PC-3 (cell line): ENCODE data around the gene SPX. TPM values are rescaled to one million over a fixed set of nuclear protein-coding genes. Genes with fewer than 3 reads are reported as not detected.

ENCODE experiments used
- ATAC-seq: fragments of 200-7000 bp; cut with Tn5 transposase; 2 replicates; pipeline ENCODE4 v1.9.1; 2020; ENCODE audit warnings: mild to moderate bottlenecking, moderate library complexity
- BruUV-seq: library from RNA; stranded (reverse); fragments of 400-500 nt; replicated peaks from 2 replicates; lab custom pipeline; 2021; lab: Mats Ljungman, UMichigan
- CTCF ChIA-PET: fragments of 300-600 bp; sonication (Branson Sonifier 250); formaldehyde crosslinking; loops from one replicate; lab custom pipeline; 2022; ENCODE audit warnings: antibody characterized with exemption; lab: Charles Lee
- POLR2A ChIA-PET: fragments of 300-600 bp; sonication (Branson Sonifier 250); formaldehyde crosslinking; loops from one replicate; lab custom pipeline; 2022; ENCODE audit warnings: antibody characterized with exemption; ENCODE audit not compliant: unreplicated experiment; lab: Charles Lee
- DNase-seq: peaks from one replicate; pipeline ENCODE4 v3.0.0-alpha.2; 2015
- H2AFZ ChIP-seq: fragments of 300-600 bp; sonication (generic); 2 replicates; pipeline ENCODE4 v1.6.0; 2016; ENCODE audit warnings: antibody characterized with exemption, low read length
- H3F3A ChIP-seq: fragments of 300-600 bp; sonication (generic); one replicate; pipeline ENCODE4 v1.6.0; 2017; ENCODE audit warnings: antibody characterized with exemption, low read length, control low read depth, mild to moderate bottlenecking; ENCODE audit not compliant: unreplicated experiment
- H3K27ac ChIP-seq: fragments of 300-600 bp; sonication (generic); 2 replicates; pipeline ENCODE4 v1.5.1; 2016; ENCODE audit warnings: mild to moderate bottlenecking, low read length
- H3K27me3 ChIP-seq: fragments of 300-600 bp; sonication (generic); 2 replicates; pipeline ENCODE4 v1.6.1; 2016; ENCODE audit warnings: low read length, mixed read lengths
- H3K36me3 ChIP-seq: fragments of 300-600 bp; sonication (generic); 2 replicates; pipeline ENCODE4 v1.6.1; 2016; ENCODE audit warnings: low read depth, mixed run types, low read length, mixed read lengths
- H3K4me1 ChIP-seq: fragments of 300-600 bp; sonication (generic); 2 replicates; pipeline ENCODE4 v1.5.1; 2016; ENCODE audit warnings: low read length; ENCODE audit not compliant: insufficient read depth
- H3K4me2 ChIP-seq: fragments of 300-600 bp; sonication (generic); 2 replicates; pipeline ENCODE4 v1.6.0; 2016; ENCODE audit warnings: low read length
- H3K4me3 ChIP-seq: fragments of 300-600 bp; sonication (generic); 2 replicates; pipeline ENCODE4 v1.5.1; 2016; ENCODE audit warnings: mild to moderate bottlenecking, low read length, mixed read lengths
- H3K79me2 ChIP-seq: fragments of 300-600 bp; sonication (generic); 2 replicates; pipeline ENCODE4 v1.6.1; 2017; ENCODE audit warnings: low read length, mixed read lengths
- H3K9ac ChIP-seq: fragments of 300-600 bp; sonication (generic); 2 replicates; pipeline ENCODE4 v1.6.0; 2016; ENCODE audit warnings: mild to moderate bottlenecking, low read length
- H3K9me2 ChIP-seq: fragments of 300-600 bp; sonication (generic); replicated peaks from 2 replicates; pipeline ENCODE4 v1.6.1; 2016; ENCODE audit warnings: mixed run types, low read length, mixed read lengths
- H3K9me3 ChIP-seq: fragments of 300-600 bp; sonication (generic); 2 replicates; pipeline ENCODE4 v1.6.1; 2016; ENCODE audit warnings: low read length, mixed read lengths
- H4K20me1 ChIP-seq: fragments of 300-600 bp; sonication (generic); 2 replicates; pipeline ENCODE4 v1.6.1; 2016; ENCODE audit warnings: low read length, mixed read lengths
- EZH2 ChIP-seq: fragments of 300-600 bp; sonication (generic); IDR thresholded peaks from one replicate; pipeline ENCODE4 v1.6.1; 2017; ENCODE audit warnings: antibody characterized with exemption, mild to moderate bottlenecking, low read length; ENCODE audit not compliant: unreplicated experiment
- EZH2phosphoT487 ChIP-seq: fragments of 300-600 bp; sonication (generic); IDR thresholded peaks from 2 replicates; pipeline ENCODE4 v1.6.1; 2018; ENCODE audit warnings: mild to moderate bottlenecking, antibody characterized with exemption, low read length, borderline replicate concordance
- intact Hi-C: fragments of 100-400 bp; cut with micrococcal nuclease; formaldehyde crosslinking; loops from 2 replicates; pipeline ENCODE4 v1.9.0; 2023
- total RNA-seq: library from RNA; depleted of rRNA; stranded (reverse); fragments of >200 nt; gene quantifications from 2 replicates; pipeline ENCODE4 v1.2.3, GENCODE V29; 2014; rRNA removed
- TF ChIP-seq, protein P1 (sequence below): fragments of 300-600 bp; sonication (generic); conservative IDR thresholded peaks from 2 replicates; pipeline ENCODE4 v1.5.1; 2017; ENCODE audit warnings: antibody characterized with exemption, low read depth, mild to moderate bottlenecking, low read length

The SPX gene
- total RNA-seq, 1 experiment from 2014 or later, result 0.87 TPM

DNA sequence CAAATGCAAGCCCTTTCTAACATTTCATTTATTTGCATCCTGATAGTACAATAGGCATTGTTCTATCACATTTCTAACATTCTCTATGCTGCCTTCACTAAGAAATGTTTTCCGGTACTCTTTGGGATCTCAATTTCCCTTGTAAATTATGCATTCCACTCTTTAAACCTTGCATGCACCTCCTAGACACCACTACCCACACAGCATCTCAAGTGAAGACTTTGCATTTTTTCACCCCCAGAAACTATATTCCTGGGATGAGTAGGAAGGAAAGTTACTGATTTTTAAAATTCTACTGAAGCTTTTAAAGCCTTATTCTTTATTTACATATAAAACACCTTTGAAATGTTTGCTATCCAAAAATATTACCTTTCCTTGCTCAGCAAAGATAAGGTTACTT is 51.4 kb downstream of the SPX start:
- no peaks in the 10 kb centered on the region for H3K9me2 ChIP-seq
- H3K27me3 ChIP-seq, result peaks cover 31% of the 10 kb centered on the region
- DNase-seq (no peak), ATAC-seq (no peak)
- TF ChIP-seq EZH2phosphoT487 (no peak), EZH2 (no peak)
- TF ChIP-seq, protein P1, sequence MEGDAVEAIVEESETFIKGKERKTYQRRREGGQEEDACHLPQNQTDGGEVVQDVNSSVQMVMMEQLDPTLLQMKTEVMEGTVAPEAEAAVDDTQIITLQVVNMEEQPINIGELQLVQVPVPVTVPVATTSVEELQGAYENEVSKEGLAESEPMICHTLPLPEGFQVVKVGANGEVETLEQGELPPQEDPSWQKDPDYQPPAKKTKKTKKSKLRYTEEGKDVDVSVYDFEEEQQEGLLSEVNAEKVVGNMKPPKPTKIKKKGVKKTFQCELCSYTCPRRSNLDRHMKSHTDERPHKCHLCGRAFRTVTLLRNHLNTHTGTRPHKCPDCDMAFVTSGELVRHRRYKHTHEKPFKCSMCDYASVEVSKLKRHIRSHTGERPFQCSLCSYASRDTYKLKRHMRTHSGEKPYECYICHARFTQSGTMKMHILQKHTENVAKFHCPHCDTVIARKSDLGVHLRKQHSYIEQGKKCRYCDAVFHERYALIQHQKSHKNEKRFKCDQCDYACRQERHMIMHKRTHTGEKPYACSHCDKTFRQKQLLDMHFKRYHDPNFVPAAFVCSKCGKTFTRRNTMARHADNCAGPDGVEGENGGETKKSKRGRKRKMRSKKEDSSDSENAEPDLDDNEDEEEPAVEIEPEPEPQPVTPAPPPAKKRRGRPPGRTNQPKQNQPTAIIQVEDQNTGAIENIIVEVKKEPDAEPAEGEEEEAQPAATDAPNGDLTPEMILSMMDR, result no peak
- ChIA-PET POLR2A (no interaction called here), CTCF (no interaction called here)
- intact Hi-C loops, result no loop called here
- H4K20me1 ChIP-seq, result no peaks in the 10 kb centered on the region
- H3F3A ChIP-seq, result no peaks in the 10 kb centered on the region
- H3K9me3 ChIP-seq, result no peaks in the 10 kb centered on the region
- no peaks in the 10 kb centered on the region for H3K36me3 ChIP-seq
- no peak overlapping the region for H3K4me2 ChIP-seq
- H3K27ac ChIP-seq, result no peak overlapping the region
- no peak overlapping the region for H3K9ac ChIP-seq
- H3K4me3 ChIP-seq, result no peak overlapping the region
- H3K4me1 ChIP-seq, result no peaks in the 10 kb centered on the region
- BruUV-seq, result no TSS peak
- no peaks in the 10 kb centered on the region for H3K79me2 ChIP-seq
- no peak overlapping the region for H2AFZ ChIP-seq

DNA sequence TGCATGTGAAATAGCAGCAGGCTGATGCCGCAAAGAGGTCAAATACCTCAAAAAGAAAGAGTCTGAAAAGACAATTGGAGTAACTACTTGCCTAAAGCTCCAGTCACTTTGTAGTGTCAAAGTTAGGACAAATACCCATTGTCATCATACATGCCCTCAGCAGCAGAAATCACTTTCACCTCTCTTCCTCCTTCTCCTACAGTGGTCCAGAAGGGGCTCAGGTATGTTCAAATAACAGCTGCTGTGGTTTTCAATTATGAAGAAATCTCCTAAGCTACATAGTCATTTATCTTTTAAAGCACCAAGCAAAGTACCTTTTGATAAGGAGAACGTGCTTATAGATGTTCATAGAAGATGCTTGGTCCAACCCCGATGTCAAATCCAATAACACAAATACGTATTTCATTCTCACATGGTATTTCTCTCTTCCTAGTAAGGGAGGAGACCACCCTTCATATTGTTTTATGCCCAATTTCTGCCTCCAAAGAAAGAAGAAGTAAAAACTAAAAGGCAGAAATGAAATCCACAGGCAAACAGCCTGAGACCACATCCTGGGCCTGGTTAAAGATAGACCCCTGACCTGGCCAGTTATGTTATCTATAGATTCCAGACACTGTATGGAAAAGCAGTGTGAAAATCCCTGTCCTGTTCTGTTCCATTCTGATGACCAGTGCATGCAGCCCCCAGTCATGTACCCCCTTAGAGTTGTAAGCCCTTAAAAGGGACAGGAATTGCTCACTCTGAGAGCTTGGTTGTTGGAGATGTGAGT is 54.8 kb downstream of the SPX start:
- Histone ChIP-seq H3K79me2 (no peaks in the 10 kb centered on the region), H3K4me3 (no peak overlapping the region), H3K27ac (no peak overlapping the region), H4K20me1 (no peaks in the 10 kb centered on the region), H3K9ac (no peak overlapping the region), H3K27me3 (peaks cover 26% of the 10 kb centered on the region), H3K9me3 (no peaks in the 10 kb centered on the region), H3K9me2 (no peaks in the 10 kb centered on the region), H2AFZ (no peak overlapping the region), H3F3A (no peaks in the 10 kb centered on the region), H3K36me3 (no peaks in the 10 kb centered on the region), H3K4me2 (no peak overlapping the region), H3K4me1 (no peaks in the 10 kb centered on the region)
- no peak for ATAC-seq
- CTCF ChIA-PET, result no interaction called here
- no TSS peak for BruUV-seq
- no peak for DNase-seq
- intact Hi-C loops, result no loop called here
- POLR2A ChIA-PET, result no interaction called here
- TF ChIP-seq, protein P1, result no peak
- no peak for TF ChIP-seq EZH2phosphoT487
- no peak for TF ChIP-seq EZH2

Other genes with a start within 250 kb of the SPX start
- not detected in 2 replicates for gene SLCO1A2, start 191.4 kb upstream of the SPX start, total RNA-seq
- not detected in 2 replicates for gene IAPP, start 153.4 kb upstream of the SPX start, total RNA-seq
- 5.5 and 7.4 TPM in 2 replicates for gene PYROXD1, start 88.6 kb upstream of the SPX start, total RNA-seq
- gene RECQL, start 24.7 kb upstream of the SPX start, total RNA-seq, result 22.0 and 38.2 TPM in 2 replicates
- gene GOLT1B, start 24.5 kb upstream of the SPX start, total RNA-seq, result 16.8 and 19.0 TPM in 2 replicates
- not detected in 2 replicates for gene GYS2, start 78.6 kb downstream of the SPX start, total RNA-seq
- 432 and 548 TPM in 2 replicates for gene LDHB, start 131.5 kb downstream of the SPX start, total RNA-seq
- 0.77 and 1.0 TPM in 2 replicates for gene KCNJ8, start 248.4 kb downstream of the SPX start, total RNA-seq